Sigmoid colon (tissue), 7 donors: ENCODE data around the gene PRAMEF5. TPM values are rescaled to one million over a fixed set of nuclear protein-coding genes. Genes with fewer than 3 reads are reported as not detected.
"Not testable (repeated sequence)": the region's sequence is repeated elsewhere in the genome, so short reads cannot be mapped to it uniquely, and the experiment has no call there.

Source experiments
- DNase-seq: peaks from one replicate; pipeline ENCODE4 v3.0.0-alpha.2; 2019
- H3K27ac ChIP-seq, 4 donors: fragments of 200-600 bp; sonication (generic); one replicate each; pipeline ENCODE4 v1.5.1; 2016 to 2019; ENCODE audit warnings: mild to moderate bottlenecking in 1 of 4
- H3K27me3 ChIP-seq, 3 donors: fragments of 200-600 bp; sonication (generic); one replicate each; pipeline ENCODE4 v1.5.1; 2019; ENCODE audit warnings: mild to moderate bottlenecking in 1 of 3
- H3K36me3 ChIP-seq, 4 donors: fragments of 200-600 bp; sonication (generic); one replicate each; pipeline ENCODE4 v1.5.1; 2016 to 2019
- H3K4me1 ChIP-seq, 4 donors: fragments of 200-600 bp; sonication (generic); one replicate each; pipeline ENCODE4 v1.5.1; 2017 to 2019
- H3K4me3 ChIP-seq, 4 donors: fragments of 200-600 bp; sonication (generic); one replicate each; pipeline ENCODE4 v1.5.1; 2017 to 2019; ENCODE audit warnings: mild to moderate bottlenecking in 2 of 4, moderate library complexity in 1 of 4
- H3K9me3 ChIP-seq, 4 donors: fragments of 200-600 bp in 3 of 4; sonication (generic) in 3 of 4; one replicate each; pipeline versions ENCODE4 v1.5.1 to v1.6.1; 2013 to 2019
- EP300 ChIP-seq, 4 donors: sonication (generic); formaldehyde crosslinking; IDR thresholded peaks; one replicate each; pipeline ENCODE4 v1.6.1; 2017; ENCODE audit warnings: antibody characterized with exemption in 4 of 4
- POLR2A ChIP-seq, 2 donors: fragments of 450-650 bp; IDR thresholded peaks; one replicate each; pipeline ENCODE4 v1.6.1; 2016; ENCODE audit warnings: antibody characterized with exemption in 2 of 2, mild to moderate bottlenecking in 2 of 2, moderate library complexity in 2 of 2
- POLR2AphosphoS5 ChIP-seq, 4 donors: sonication (generic); formaldehyde crosslinking; IDR thresholded peaks; one replicate each; pipeline ENCODE4 v1.6.1; 2017; ENCODE audit warnings: antibody characterized with exemption in 4 of 4
- WGBS, 2 donors: extraction: QIAGEN DNeasy Blood & Tissue Kit; methylation state at CpG; one replicate each; pipeline ENCODE4 v1.1.7; 2013; 5-methylcytosine and 5-hydroxymethylcytosine counted together
- intact Hi-C: fragments of 100-400 bp; cut with DNase I; formaldehyde crosslinking; loops from one replicate; pipeline ENCODE4 v1.15.1; 2023
- polyA plus RNA-seq, 3 donors: library from polyadenylated mRNA; stranded (reverse); fragments of 200-250 nt; gene quantifications; one replicate each; pipeline ENCODE4 v1.2.3, GENCODE V29; 2013
- total RNA-seq, 4 donors: library from RNA; depleted of rRNA; stranded (reverse); fragments of >200 nt; gene quantifications; one replicate each; pipeline ENCODE4 v1.1.0, GENCODE V29; 2016
- TF ChIP-seq, protein P1 (sequence below), 4 experiments: fragments of 450-650 bp in 3 of 4; fragments of 200-600 bp in 1 of 4; IDR thresholded peaks; one replicate each; pipeline ENCODE4 v1.5.1; 2016 to 2019; ENCODE audit warnings: antibody characterized with exemption in 4 of 4, mild to moderate bottlenecking in 3 of 4, moderate library complexity in 2 of 4
- donor health status: healthy with polysubstance abuse.
- donor health status: Bipolar disorder and iron deficiency.
- donor health status: healthy.

The PRAMEF5 gene
- total RNA-seq = not detected
- polyA plus RNA-seq = not detected

DNA sequence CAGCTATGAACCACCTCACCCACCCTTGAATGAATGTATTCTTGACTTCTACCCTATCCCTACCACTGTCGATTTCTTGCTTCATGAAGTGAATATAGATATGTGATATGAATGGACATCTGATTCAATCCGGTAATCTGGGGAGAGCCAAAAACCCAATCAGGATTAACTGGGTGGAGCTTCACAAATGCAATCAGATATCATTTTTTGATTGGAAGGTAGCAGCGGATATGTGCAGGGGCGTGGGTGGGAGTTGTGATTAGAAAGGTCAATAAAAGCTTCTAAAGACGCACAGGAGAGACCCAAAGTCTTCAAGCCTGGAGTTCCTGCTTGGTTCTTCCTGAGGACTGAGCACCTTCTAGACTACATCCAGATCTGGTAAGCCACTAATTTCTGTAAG is at the start of gene PRAMEF5:
PRAMEF5 (plus strand) TSS at position 301 of the 400 bp plus-strand sequence. CDS start 5,071 bp downstream, outside the sequence.
- H3K36me3 ChIP-seq, H3K27me3 ChIP-seq, H3K4me3 ChIP-seq, H3K9me3 ChIP-seq, H3K27ac ChIP-seq, intact Hi-C loops, H3K4me1 ChIP-seq, DNase-seq: not testable (repeated sequence)
- WGBS, 2 donors = 93 to 94% methylated on average over 2 of the region's 5 CpGs

DNA sequence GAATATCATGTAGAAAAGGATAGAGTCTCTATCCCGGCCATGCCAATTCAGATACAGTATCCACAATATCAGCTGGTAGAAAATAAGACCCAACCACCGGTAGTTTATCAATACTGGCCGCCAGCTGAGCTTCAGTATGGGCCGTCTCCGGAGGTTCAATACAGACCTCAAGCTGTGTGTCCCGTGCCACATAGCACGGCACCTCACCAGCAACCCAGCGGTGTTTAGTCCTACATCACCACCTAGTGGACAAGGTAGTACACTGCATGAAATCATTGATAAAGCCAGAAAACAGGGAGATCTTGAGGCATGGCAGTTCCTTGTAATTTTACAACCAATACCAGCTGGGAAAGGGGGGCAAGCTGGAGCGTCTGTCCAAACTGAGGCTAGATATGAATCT is 45.3 kb upstream of the PRAMEF5 start:
- H3K4me1 ChIP-seq, H3K4me3 ChIP-seq, H3K9me3 ChIP-seq, H3K27me3 ChIP-seq, intact Hi-C loops, H3K27ac ChIP-seq, DNase-seq, H3K36me3 ChIP-seq: not testable (repeated sequence)
- no CpG with 5 or more reads among the region's 9 CpGs for WGBS, 2 donors

DNA sequence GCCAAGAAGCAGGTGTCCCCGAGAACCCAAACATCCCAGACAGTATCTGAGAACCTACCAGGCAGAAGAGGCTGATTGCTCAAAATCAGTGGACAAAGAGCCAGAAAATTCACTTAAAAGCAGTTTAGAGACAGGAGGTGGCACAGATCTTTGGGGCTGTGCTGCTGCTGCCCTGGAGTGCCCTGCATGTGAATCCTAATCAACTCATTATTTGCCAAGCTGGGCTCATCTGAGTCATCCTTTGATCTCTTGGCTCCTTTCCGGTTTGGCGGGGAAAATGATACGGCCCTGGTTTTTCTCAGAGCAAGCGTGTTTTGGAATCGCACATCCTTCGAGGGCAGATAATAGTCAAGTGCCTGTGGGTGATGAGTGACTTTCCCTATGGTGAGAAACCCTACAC is 37.4 kb upstream of the PRAMEF5 start:
- H3K9me3 ChIP-seq, DNase-seq, H3K27ac ChIP-seq, H3K36me3 ChIP-seq, intact Hi-C loops, H3K4me1 ChIP-seq, H3K27me3 ChIP-seq, H3K4me3 ChIP-seq: not testable (repeated sequence)
- no CpG with 5 or more reads among the region's 7 CpGs for WGBS, 2 donors

DNA sequence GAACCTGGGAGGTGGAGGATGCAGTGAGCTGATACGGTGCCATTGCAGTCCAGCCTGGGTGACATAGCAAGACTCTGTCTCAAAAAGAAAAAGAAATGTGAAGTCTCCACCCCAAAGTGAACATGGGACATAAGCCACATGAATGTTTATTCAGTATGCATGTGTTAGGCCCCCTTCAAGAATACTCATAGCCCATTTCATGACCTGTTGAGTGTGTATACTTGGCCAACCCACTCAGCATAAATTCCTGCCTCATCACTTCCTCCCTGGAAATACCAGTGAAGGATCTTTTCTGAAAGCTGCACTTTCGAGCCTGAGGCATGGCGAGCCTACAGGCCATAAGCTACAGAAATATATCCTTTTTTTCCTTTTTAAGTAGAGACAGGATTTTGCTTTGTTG is 34.8 kb upstream of the PRAMEF5 start:
- H3K9me3 ChIP-seq = not testable (repeated sequence)

DNA sequence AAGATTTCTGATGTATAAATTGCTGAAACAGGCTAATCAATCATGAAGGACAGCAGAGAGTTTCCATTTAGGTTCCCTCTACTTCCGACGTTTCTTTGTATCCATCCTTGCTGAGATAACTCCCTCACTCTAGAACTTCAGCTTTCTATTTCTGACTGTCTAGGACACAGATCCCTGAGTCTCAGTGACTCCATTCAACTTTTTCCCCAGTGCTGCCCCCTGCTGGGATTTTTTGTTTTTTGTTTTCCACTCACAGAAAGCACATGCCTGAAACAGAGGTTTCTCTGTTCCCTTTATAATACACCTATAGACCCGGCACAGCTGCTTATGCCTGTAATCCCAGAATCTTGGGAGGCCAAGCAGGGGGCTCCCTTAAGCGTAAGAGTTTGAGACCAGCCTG is 31.2 kb upstream of the PRAMEF5 start:
- intact Hi-C loops, H3K9me3 ChIP-seq, H3K27ac ChIP-seq, H3K36me3 ChIP-seq, H3K27me3 ChIP-seq, DNase-seq, H3K4me1 ChIP-seq, H3K4me3 ChIP-seq: not testable (repeated sequence)
- WGBS, 2 donors = no CpG with 5 or more reads among the region's 4 CpGs

More for the DNA sequence above, 34.8 kb upstream of the PRAMEF5 start:
- DNase-seq, H3K36me3 ChIP-seq, H3K4me3 ChIP-seq, H3K4me1 ChIP-seq, intact Hi-C loops, H3K27me3 ChIP-seq, H3K27ac ChIP-seq: not testable (repeated sequence)
- WGBS, 2 donors = no CpG with 5 or more reads among the region's 3 CpGs

DNA sequence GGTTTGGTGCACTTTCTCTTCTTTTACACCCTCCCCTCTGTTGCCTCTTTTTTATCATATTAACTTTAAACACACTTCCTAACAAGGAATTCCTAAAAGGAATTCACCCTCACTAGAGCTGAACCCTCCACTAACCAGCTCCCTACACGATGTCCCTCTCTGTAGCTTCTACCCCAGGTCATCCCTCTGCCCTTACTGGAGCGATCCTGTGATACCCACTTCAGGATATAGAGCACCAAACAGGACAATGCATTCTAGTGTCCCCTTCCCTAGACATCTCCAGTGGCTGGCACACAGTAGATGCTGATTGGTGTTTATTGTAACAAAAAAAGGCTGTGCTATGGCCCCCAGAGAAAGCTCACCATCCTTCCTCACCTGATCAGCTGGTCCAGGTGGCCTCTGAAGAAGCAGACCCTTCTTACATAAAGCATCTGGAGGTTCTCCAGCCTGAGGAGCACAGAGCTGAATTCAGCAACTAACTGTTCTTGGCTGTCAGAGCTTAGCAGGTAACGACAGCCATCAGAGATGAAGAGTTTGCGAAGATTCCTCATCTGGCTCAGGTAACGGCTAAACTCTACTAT is 29.4 kb upstream of the PRAMEF5 start:
- no peaks in the 10 kb centered on the region for H3K27me3 ChIP-seq
- 79 to 85% methylated on average over 5 of the region's 5 CpGs for WGBS, 2 donors
- intact Hi-C loops = no loop called here
- H3K4me1 ChIP-seq = no peaks in the 10 kb centered on the region
- no peak for DNase-seq
- H3K9me3 ChIP-seq = no peaks in the 10 kb centered on the region
- TF ChIP-seq POLR2AphosphoS5 (IDR thresholded peaks at IDR 0.05) (no peak), EP300 (IDR thresholded peaks at IDR 0.05) (no peak), POLR2A (IDR thresholded peaks at IDR 0.05) (no peak)
- TF ChIP-seq, protein P1, sequence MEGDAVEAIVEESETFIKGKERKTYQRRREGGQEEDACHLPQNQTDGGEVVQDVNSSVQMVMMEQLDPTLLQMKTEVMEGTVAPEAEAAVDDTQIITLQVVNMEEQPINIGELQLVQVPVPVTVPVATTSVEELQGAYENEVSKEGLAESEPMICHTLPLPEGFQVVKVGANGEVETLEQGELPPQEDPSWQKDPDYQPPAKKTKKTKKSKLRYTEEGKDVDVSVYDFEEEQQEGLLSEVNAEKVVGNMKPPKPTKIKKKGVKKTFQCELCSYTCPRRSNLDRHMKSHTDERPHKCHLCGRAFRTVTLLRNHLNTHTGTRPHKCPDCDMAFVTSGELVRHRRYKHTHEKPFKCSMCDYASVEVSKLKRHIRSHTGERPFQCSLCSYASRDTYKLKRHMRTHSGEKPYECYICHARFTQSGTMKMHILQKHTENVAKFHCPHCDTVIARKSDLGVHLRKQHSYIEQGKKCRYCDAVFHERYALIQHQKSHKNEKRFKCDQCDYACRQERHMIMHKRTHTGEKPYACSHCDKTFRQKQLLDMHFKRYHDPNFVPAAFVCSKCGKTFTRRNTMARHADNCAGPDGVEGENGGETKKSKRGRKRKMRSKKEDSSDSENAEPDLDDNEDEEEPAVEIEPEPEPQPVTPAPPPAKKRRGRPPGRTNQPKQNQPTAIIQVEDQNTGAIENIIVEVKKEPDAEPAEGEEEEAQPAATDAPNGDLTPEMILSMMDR (IDR thresholded peaks at IDR 0.05) = no peak
- no peak overlapping the region for H3K27ac ChIP-seq
- H3K4me3 ChIP-seq = no peak overlapping the region
- H3K36me3 ChIP-seq = no peaks in the 10 kb centered on the region

DNA sequence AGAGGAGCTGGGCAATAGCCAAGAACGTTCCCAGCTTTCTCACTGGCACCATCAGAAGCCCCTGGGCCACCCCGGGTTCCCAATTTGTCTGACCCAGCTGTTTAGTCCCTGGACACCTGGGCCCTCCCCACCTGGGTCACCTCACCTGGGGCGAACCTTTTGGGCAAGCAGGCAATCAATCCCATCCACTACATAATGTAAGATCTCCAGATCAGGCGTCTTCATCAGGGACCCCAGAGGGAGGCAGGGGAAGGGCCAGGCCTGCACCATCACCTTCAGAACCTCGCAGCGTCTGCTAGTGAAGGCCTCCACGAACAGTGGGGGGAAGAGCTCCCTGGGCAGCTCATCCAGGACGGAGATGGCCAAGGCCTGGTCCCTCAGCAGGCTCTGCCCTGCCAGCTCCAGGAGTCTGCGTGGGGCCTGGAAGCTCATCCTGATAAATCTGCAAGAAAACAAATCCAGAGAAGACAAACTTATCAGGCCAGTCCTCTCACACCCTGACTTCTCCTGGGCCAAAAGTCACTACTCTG is 28.3 kb upstream of the PRAMEF5 start, which contains the start of gene PRAMEF18:
PRAMEF18 (minus strand) TSS at position 480 of the 530 bp plus-strand sequence; CDS start at position 432, 48 bp downstream.
- H3K27ac ChIP-seq, H3K4me1 ChIP-seq, intact Hi-C loops, H3K27me3 ChIP-seq, H3K36me3 ChIP-seq, H3K9me3 ChIP-seq, H3K4me3 ChIP-seq, DNase-seq: not testable (repeated sequence)
- 71 to 73% methylated on average over 9 of the region's 9 CpGs for WGBS, 2 donors

DNA sequence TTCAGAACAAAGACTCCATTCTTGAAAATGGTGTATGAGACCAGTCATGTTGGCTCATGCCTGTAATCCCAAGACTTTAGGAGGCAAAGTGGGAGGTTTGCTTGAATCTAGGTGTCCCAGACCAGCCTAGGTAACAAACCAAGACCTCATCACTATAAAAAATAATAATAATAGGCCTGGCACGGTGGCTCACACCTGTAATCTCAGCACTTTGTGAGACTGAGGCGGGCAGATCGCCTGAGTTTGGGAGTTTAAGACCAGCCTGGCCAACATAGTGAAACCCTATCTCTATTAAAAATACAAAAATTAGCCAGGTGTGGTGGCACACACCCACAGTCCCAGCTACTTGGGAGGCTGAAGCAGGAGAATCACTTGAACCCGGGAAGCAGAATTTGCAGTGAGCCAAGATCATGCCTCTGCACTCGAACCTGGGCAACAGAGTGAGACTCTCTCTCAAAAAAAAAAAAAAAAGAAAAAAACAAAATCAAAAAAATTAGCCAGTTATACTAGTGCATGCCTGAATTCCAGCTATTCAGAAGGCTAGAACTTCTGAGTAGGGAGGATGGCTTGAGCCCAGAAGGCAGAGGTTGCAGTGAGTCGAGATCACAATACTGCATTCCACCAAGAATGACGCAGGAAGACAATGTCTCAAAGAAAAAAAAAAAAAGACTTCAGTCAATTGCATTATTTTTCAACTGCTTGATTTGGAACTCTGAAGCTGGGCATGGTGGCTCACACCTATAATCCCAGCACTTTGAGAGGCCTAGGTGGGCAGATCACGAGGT is 26.5 kb upstream of the PRAMEF5 start:
- H3K4me1 ChIP-seq, H3K4me3 ChIP-seq, H3K27ac ChIP-seq, H3K36me3 ChIP-seq, intact Hi-C loops, DNase-seq, H3K9me3 ChIP-seq, H3K27me3 ChIP-seq: not testable (repeated sequence)
- 85 to 86% methylated on average over 8 of the region's 8 CpGs for WGBS, 2 donors
